Testis (tissue), 3 donors: ENCODE measurements around the gene NAIF1. TPM values are rescaled to one million over a fixed set of nuclear protein-coding genes. Genes with fewer than 3 reads are reported as not detected.

Experiments used
- DNase-seq: peaks from one replicate; pipeline ENCODE4 v3.0.0-alpha.2; 2019
- H3K27ac ChIP-seq, 2 donors: fragments of 200-600 bp; sonication (generic); one replicate each; pipeline ENCODE4 v1.5.1; 2019
- H3K27me3 ChIP-seq: fragments of 200-600 bp; sonication (generic); one replicate; pipeline ENCODE4 v1.5.1; 2019
- H3K36me3 ChIP-seq: fragments of 200-600 bp; sonication (generic); one replicate; pipeline ENCODE4 v1.5.1; 2017; ENCODE audit warnings: low read depth; ENCODE audit errors: missing control alignments
- H3K4me1 ChIP-seq: fragments of 200-600 bp; sonication (generic); one replicate; pipeline ENCODE4 v1.5.1; 2019
- H3K4me3 ChIP-seq, 2 donors: fragments of 200-600 bp; sonication (generic); one replicate each; pipeline ENCODE4 v1.5.1; 2017 to 2019
- H3K9me3 ChIP-seq: fragments of 200-600 bp; sonication (generic); one replicate; pipeline ENCODE4 v1.5.1; 2017
- CTCF ChIP-seq, 3 experiments: fragments of 450-650 bp in 2 of 3; fragments of 200-600 bp in 1 of 3; sonication (generic) in 1 of 3; IDR thresholded peaks; one replicate each; pipeline ENCODE4 v1.5.1; 2016 to 2019; ENCODE audit warnings: antibody characterized with exemption in 3 of 3, mild to moderate bottlenecking in 2 of 3, moderate library complexity in 1 of 3
- POLR2A ChIP-seq: fragments of 450-650 bp; IDR thresholded peaks from one replicate; pipeline ENCODE4 v1.6.1; 2017; ENCODE audit warnings: antibody characterized with exemption, mild to moderate bottlenecking, moderate library complexity
- WGBS, 2 donors: methylation state at CpG; one replicate each; pipeline ENCODE4 v1.1.5; 2018; 5-methylcytosine and 5-hydroxymethylcytosine counted together
- intact Hi-C: fragments of 100-400 bp; cut with DNase I; formaldehyde crosslinking; loops from one replicate; pipeline ENCODE4 v1.15.1; 2023; ENCODE audit warnings: low total_unique reads
- polyA plus RNA-seq: library from polyadenylated mRNA; stranded (reverse); fragments of 350-450 nt; fragmentation: Illumina TruSeq; extraction: RNeasy Lipid Tissue Mini Kit (QIAGEN cat#74804); gene quantifications from one replicate; pipeline ENCODE4 v1.2.3, GENCODE V29; 2014; ENCODE audit warnings: low read depth, low replicate concordance; ENCODE audit not compliant: insufficient read depth
- total RNA-seq, 2 donors: library from RNA; depleted of rRNA; stranded (reverse); fragments of >200 nt; gene quantifications; one replicate each; pipeline ENCODE4 v1.2.3, GENCODE V29; 2016

Gene NAIF1
- total and polyA plus RNA-seq, 3 donors from 2014 or later, result 18.5 to 25.1 (median 19.4) TPM

DNA sequence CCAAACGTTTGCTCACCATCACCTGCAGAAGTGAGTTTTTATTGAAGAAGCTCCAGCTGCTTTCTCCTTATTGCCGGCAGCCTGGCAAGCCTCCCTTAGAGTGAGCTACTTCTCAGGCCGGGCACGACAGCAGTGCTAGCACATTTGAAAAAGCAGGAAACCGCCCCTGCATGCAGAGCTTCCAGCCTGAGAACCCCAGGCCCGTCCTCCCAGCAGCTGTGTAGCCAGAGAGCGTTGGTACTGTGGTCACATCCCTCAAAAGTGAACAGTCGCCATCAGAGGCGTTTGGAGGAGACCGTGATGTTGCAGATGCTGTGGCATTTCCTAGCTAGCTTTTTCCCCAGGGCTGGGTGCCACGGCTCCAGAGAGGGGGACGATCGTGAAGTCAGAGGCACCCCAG lies 24.5 kb upstream of the NAIF1 start:
- H3K4me3 ChIP-seq, result no peak overlapping the region
- no peak for DNase-seq

GRCh38 chr9:128091144-128091543 lies 24.0 kb upstream of the NAIF1 start:
- Histone ChIP-seq H3K36me3 (no peaks in the 10 kb centered on the region), H3K4me3 (no peak overlapping the region), H3K9me3 (no peaks in the 10 kb centered on the region), H3K4me1 (peaks cover 49% of the 10 kb centered on the region), H3K27ac (no peak overlapping the region), H3K27me3 (no peaks in the 10 kb centered on the region)
- WGBS, 2 donors, result 39 to 48% methylated on average over 13 of the region's 13 CpGs
- peak; percentile 90 for DNase-seq
- TF ChIP-seq CTCF (IDR thresholded peaks at IDR 0.05), result no peak
- no peak for TF ChIP-seq POLR2A
- intact Hi-C loops, result no loop called here

More for the DNA sequence above, 24.5 kb upstream of the NAIF1 start:
- no peaks in the 10 kb centered on the region for H3K36me3 ChIP-seq
- H3K4me1 ChIP-seq, result peaks cover 49% of the 10 kb centered on the region
- no peaks in the 10 kb centered on the region for H3K27me3 ChIP-seq
- H3K27ac ChIP-seq, result peak overlapping the region; percentile 51 to 85
- no peak for TF ChIP-seq CTCF (IDR thresholded peaks at IDR 0.05)
- TF ChIP-seq POLR2A, result no peak
- WGBS, 2 donors, result 36 to 44% methylated on average over 8 to 13 of the region's 13 CpGs
- intact Hi-C loops, result no loop called here
- no peaks in the 10 kb centered on the region for H3K9me3 ChIP-seq

DNA sequence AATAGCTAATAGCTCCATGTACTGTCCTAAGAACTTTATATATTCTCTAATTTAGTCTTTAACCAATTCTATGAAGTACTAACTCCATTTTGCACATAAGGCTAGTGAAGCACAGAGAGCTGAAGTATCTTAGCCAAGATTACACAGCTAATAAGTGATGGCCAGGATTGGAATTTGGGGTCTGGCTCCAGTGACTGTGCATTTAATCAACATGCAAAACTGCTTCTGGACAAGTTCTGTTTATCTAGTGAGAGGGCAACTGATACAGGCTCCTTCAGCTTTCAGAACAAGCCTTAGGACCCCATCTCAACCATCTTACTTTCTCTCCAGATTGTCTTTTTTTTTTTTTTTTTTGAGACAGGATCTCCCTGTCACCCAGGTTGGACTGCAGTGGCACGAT lies 22.2 kb upstream of the NAIF1 start:
- TF ChIP-seq CTCF (IDR thresholded peaks at IDR 0.05) (no peak), POLR2A (no peak)
- Histone ChIP-seq H3K27ac (no peak overlapping the region), H3K9me3 (no peaks in the 10 kb centered on the region), H3K27me3 (no peaks in the 10 kb centered on the region), H3K36me3 (no peaks in the 10 kb centered on the region), H3K4me3 (no peak overlapping the region), H3K4me1 (peaks cover 41% of the 10 kb centered on the region)
- intact Hi-C loops, result no loop called here
- 59 to 65% methylated on average over 1 of the region's 1 CpG for WGBS, 2 donors
- DNase-seq, result no peak

DNA sequence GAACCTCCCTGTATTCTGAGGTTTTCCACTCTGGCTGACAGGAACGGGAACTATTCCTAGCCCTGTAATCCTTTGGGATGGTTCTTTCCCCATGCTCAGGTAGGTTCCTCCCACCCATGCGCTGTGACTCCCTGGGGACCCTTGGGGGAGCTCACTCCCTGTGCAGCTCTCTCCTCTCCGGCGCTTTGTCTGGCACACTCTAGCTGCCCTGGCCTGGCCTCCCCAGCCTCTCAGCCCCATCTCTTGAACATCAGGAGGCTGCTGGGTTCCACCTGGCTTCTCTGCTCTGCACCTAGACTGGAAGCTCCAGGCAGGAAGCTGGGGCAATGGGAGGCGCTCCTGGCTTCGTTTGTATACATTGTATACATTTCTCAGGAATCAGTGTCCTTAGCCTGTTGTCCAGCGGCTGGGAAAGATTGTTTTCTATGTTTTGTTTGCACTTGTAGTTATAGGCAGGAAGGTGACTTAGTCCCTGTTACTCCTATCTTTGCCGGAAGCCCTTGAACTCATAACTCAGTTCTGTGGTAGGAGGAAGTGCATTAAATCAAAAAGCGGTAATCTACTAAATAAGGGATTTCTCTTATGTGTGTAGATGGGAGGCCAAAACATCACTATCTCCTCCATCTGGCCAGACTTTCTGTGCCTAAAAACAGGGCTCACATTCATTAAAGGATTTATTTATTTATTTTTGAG lies 21.3 kb upstream of the NAIF1 start:
- Histone ChIP-seq H3K27ac (no peak overlapping the region), H3K36me3 (no peaks in the 10 kb centered on the region), H3K27me3 (no peaks in the 10 kb centered on the region), H3K9me3 (no peaks in the 10 kb centered on the region), H3K4me1 (peaks cover 32% of the 10 kb centered on the region), H3K4me3 (no peak overlapping the region)
- 63 to 64% methylated on average over 9 of the region's 9 CpGs for WGBS, 2 donors
- TF ChIP-seq CTCF (IDR thresholded peaks at IDR 0.05) (no peak), POLR2A (no peak)
- DNase-seq, result no peak
- intact Hi-C loops, result no loop called here

DNA sequence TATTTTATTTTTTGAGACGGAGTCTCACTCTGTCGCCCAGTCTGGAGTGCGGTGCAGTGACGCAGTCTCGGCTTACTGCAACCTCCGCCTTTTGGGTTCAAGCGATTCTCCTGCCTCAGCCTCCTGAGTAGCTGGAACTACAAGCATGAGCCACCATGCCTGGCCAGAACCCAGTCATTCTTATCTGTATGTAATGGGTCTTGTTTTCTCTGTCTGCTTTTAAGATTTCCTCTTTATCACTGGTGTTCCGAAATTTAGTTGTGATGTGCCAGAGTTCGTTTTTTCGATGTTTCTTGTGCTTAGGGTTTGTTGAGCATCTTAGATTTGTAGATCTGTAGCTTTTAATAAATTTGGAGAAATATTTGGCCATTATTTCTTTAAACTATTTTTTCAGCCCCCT lies 20.1 kb upstream of the NAIF1 start:
- H3K4me1 ChIP-seq, result peaks cover 25% of the 10 kb centered on the region
- H3K27me3 ChIP-seq, result no peaks in the 10 kb centered on the region
- 74 to 76% methylated on average over 10 of the region's 10 CpGs for WGBS, 2 donors
- H3K27ac ChIP-seq, result no peak overlapping the region
- H3K36me3 ChIP-seq, result no peaks in the 10 kb centered on the region
- no peak overlapping the region for H3K4me3 ChIP-seq
- DNase-seq, result no peak
- TF ChIP-seq POLR2A (no peak), CTCF (IDR thresholded peaks at IDR 0.05) (no peak)
- H3K9me3 ChIP-seq, result no peaks in the 10 kb centered on the region
- intact Hi-C loops, result no loop called here
